Gastrocnemius medialis (tissue), 4 donors: Measurements from ENCODE around the gene RARG. TPM values are rescaled to one million over a fixed set of nuclear protein-coding genes. Genes with fewer than 3 reads are reported as not detected.
A peak's percentile ranks its signal among the peaks of the same experiment; 100 is the strongest.

ENCODE experiments used
- ATAC-seq, 2 donors: fragments of 150-250 bp; one replicate each; pipeline ENCODE4 v1.9.1; 2016
- DNase-seq, 2 donors: peaks; one replicate each; pipeline ENCODE4 v3.0.0-alpha.2; 2019
- H3K27ac ChIP-seq, 4 donors: fragments of 200-600 bp; sonication (generic); 1 replicate in 1 of 4; 2 replicates in 3 of 4; pipeline ENCODE4 v1.5.1; 2016 to 2018; ENCODE audit warnings: mild to moderate bottlenecking in 2 of 4, moderate library complexity in 1 of 4
- H3K27me3 ChIP-seq, 3 donors: fragments of 200-600 bp; sonication (generic) in 2 of 3; 1 replicate in 1 of 3; 2 replicates in 2 of 3; pipeline versions ENCODE4 v1.5.1 to v1.6.0; 2016 to 2019; ENCODE audit warnings: mild to moderate bottlenecking in 1 of 3, moderate library complexity in 1 of 3
- H3K36me3 ChIP-seq, 2 donors: fragments of 200-600 bp; sonication (generic) in 1 of 2; one replicate each; pipeline ENCODE4 v1.5.1; 2017 to 2018
- H3K4me1 ChIP-seq, 2 donors: fragments of 200-600 bp; sonication (generic) in 1 of 2; one replicate each; pipeline ENCODE4 v1.5.1; 2016 to 2017; ENCODE audit warnings: mild to moderate bottlenecking in 2 of 2
- H3K4me3 ChIP-seq, 4 donors: fragments of 200-600 bp; sonication (generic) in 3 of 4; 1 replicate in 1 of 4; 2 replicates in 3 of 4; pipeline ENCODE4 v1.5.1; 2016 to 2019; ENCODE audit warnings: mild to moderate bottlenecking in 2 of 4
- H3K9me3 ChIP-seq, 3 donors: fragments of 200-600 bp; sonication (generic) in 2 of 3; 1 replicate in 1 of 3; 2 replicates in 2 of 3; pipeline ENCODE4 v1.5.1; 2016 to 2019
- CTCF ChIP-seq, 5 experiments: fragments of 450-650 bp in 3 of 5; fragments of 200-600 bp in 2 of 5; sonication (generic) in 2 of 5; IDR thresholded peaks in 4 of 5; conservative IDR thresholded peaks in 1 of 5; 1 replicate in 4 of 5; 2 replicates in 1 of 5; pipeline ENCODE4 v1.5.1; 2016 to 2019; ENCODE audit warnings: antibody characterized with exemption in 5 of 5, mild to moderate bottlenecking in 3 of 5, moderate library complexity in 3 of 5
- POLR2A ChIP-seq, 2 donors: fragments of 450-650 bp; IDR thresholded peaks; one replicate each; pipeline ENCODE4 v1.6.1; 2017; ENCODE audit warnings: antibody characterized with exemption in 2 of 2, mild to moderate bottlenecking in 2 of 2, moderate library complexity in 2 of 2
- in situ Hi-C, 4 donors: fragments of 200-750 bp; cut with MboI; loops; one replicate each; pipeline versions ENCODE4 v1.15.0 to v1.8.0; 2017; ENCODE audit warnings: low sequenced_read_pairs in 4 of 4
- intact Hi-C: fragments of 100-400 bp; cut with DNase I; formaldehyde crosslinking; loops from one replicate; pipeline ENCODE4 v1.15.1; 2023; ENCODE audit warnings: low total_unique reads
- total RNA-seq, 4 donors: library from RNA; depleted of rRNA; stranded (reverse); fragments of >200 nt; gene quantifications; one replicate each; pipeline versions ENCODE4 v1.1.0 to v1.2.3, GENCODE V29; 2016

RARG gene
- total RNA-seq, 4 donors from 2014 or later, result 4.2 to 5.8 (median 4.9) TPM

DNA sequence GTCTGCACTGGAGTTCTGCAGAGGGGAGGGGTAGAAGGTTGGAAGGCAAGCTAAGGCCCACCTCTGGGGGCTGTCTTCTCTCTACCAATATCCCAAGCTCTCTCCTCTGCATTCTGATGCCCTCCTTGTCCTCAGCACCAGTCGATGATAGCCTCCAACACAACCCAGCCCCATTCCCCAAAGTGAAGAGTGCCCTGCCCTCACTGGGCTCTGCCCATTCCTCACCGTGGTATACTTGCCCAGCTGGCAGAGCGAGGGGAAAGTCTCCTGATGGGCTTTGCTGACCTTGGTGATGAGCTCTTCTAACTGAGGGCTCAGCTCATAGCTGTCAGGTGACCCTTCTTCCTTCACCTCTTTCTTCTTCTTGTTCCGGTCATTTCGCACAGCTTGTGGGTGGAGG lies 17.8 kb downstream of the RARG start:
- Histone ChIP-seq H3K4me3 (no peak overlapping the region), H3K4me1 (peaks cover 40 to 46% of the 10 kb centered on the region in 2 donors), H3K27me3 (no peaks in the 10 kb centered on the region), H3K9me3 (no peaks in the 10 kb centered on the region), H3K27ac (peak overlapping the region; percentile 68 to 100 (median 98)), H3K36me3 (peaks cover 0 to 11% of the 10 kb centered on the region in 2 donors)
- ATAC-seq (no peak), DNase-seq (no peak)
- in situ Hi-C loops, result loop anchor here (5.0 to 10.0 kb wide), 4 partner anchors 68 to 131 kb away; no protein-coding TSS in a partner anchor
- TF ChIP-seq POLR2A (IDR thresholded peaks at IDR 0.05), result no peak
- TF ChIP-seq CTCF (IDR thresholded peaks at IDR 0.05 in 4 of 5, conservative IDR thresholded peaks at IDR 0.05 in 1 of 5), result no peak
- intact Hi-C loops, result no loop called here

DNA sequence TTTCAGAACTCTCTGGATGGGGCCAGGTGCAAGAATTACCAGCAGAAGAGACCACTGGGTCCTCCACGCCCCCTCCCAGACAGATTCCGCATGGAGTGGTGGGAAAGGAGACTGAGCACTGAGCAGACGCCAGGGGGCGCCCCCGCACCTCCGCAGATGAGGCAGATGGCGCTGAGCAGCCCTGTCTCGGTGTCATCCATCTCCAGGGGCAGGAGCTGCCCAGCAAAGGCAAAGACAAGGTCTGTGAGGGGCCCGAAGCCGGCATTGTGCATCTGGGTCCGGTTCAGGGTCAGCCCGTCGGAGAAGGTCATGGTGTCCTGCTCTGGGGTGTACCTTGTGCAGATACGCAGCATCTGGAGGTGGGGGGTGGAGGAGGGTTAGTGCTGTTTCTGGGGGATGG lies 18.7 kb downstream of the RARG start:
- DNase-seq, result peak; percentile 66 to 74
- no peaks in the 10 kb centered on the region for H3K27me3 ChIP-seq
- intact Hi-C loops, result loop anchor here (1.0 to 2.0 kb wide), 6 partner anchors 38 to 131 kb away; partner anchors contain the start of genes AAAS, ESPL1 and PFDN5
- H3K4me1 ChIP-seq, result peaks cover 32 to 45% of the 10 kb centered on the region in 2 donors
- H3K36me3 ChIP-seq, result peaks cover 0 to 11% of the 10 kb centered on the region in 2 donors
- H3K4me3 ChIP-seq, result no peak overlapping the region
- in situ Hi-C loops, result loop anchor here (5.0 to 10.0 kb wide), 4 partner anchors 69 to 131 kb away; no protein-coding TSS in a partner anchor
- H3K27ac ChIP-seq, result no peak overlapping the region
- peak; percentile 94 to 97 (median 97) for TF ChIP-seq CTCF (IDR thresholded peaks at IDR 0.05 in 4 of 5, conservative IDR thresholded peaks at IDR 0.05 in 1 of 5)
- no peak for TF ChIP-seq POLR2A (IDR thresholded peaks at IDR 0.05)
- peak; percentile 75 to 86 for ATAC-seq
- H3K9me3 ChIP-seq, result no peaks in the 10 kb centered on the region

DNA sequence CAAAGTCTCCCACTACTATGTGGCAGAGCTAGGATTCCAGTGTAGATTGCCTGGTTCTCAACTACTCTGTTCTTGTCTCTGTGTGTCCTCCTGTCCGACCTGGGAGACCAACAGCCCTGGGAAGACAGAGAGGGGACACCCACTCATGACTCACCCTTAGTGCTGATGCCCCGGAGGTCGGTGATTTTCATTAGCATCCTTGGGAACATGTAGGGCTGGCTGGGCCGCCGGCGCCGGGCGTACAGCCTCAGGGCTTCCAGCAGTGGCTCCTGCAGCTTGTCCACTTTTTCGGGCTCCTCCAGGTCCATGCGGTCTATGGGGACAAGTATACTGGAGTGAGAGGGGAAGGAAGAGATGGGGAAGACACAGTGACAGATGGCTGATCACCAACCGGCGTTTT lies 19.1 kb downstream of the RARG start:
- Histone ChIP-seq H3K4me3 (no peak overlapping the region), H3K27ac (no peak overlapping the region), H3K4me1 (peaks cover 28 to 41% of the 10 kb centered on the region in 2 donors), H3K27me3 (no peaks in the 10 kb centered on the region), H3K36me3 (peaks cover 0 to 11% of the 10 kb centered on the region in 2 donors), H3K9me3 (no peaks in the 10 kb centered on the region)
- ATAC-seq (no peak), DNase-seq (no peak)
- intact Hi-C loops, result loop anchor here (1.0 to 2.0 kb wide), 6 partner anchors 38 to 132 kb away; partner anchors contain the start of genes AAAS, ESPL1 and PFDN5
- in situ Hi-C loops, result loop anchor here (5.0 to 10.0 kb wide), 4 partner anchors 69 to 132 kb away; no protein-coding TSS in a partner anchor
- no peak for TF ChIP-seq CTCF (IDR thresholded peaks at IDR 0.05 in 4 of 5, conservative IDR thresholded peaks at IDR 0.05 in 1 of 5)

GRCh38 chr12:53211476-53212381 lies 20.3 kb downstream of the RARG start:
- intact Hi-C loops (loop anchor here (2.0 kb wide), 2 partner anchors 83 to 133 kb away; partner anchors contain the start of gene PFDN5), in situ Hi-C loops (loop anchor here (5.0 to 10.0 kb wide), 4 partner anchors 71 to 133 kb away; no protein-coding TSS in a partner anchor)
- Histone ChIP-seq H3K27me3 (no peaks in the 10 kb centered on the region), H3K9me3 (no peaks in the 10 kb centered on the region), H3K36me3 (peaks cover 0 to 11% of the 10 kb centered on the region in 2 donors), H3K4me1 (peaks cover 16 to 29% of the 10 kb centered on the region in 2 donors), H3K27ac (no peak overlapping the region), H3K4me3 (no peak overlapping the region)
- no peak for TF ChIP-seq POLR2A (IDR thresholded peaks at IDR 0.05)
- no peak for TF ChIP-seq CTCF (IDR thresholded peaks at IDR 0.05 in 4 of 5, conservative IDR thresholded peaks at IDR 0.05 in 1 of 5)
- no peak for DNase-seq
- no peak for ATAC-seq
